ENCODE data around the gene CENPX.

GRCh38 chr17:82060614-82061013 lies 37.9 kb upstream of the CENPX start:
- no peak for TF ChIP-seq CTCF (IDR thresholded peaks at IDR 0.05)
- TF ChIP-seq POLR2AphosphoS5 (IDR thresholded peaks at IDR 0.05; ENCODE audit: low read depth, low read length): no peak
- TF ChIP-seq REST (IDR thresholded peaks at IDR 0.05; ENCODE audit: insufficient read depth in 1 of 2, low read depth in 2 of 2, low read length in 1 of 2): no peak
- TF ChIP-seq TCF7L2 (IDR thresholded peaks at IDR 0.05; ENCODE audit: low read depth, low read length): no peak
